Measurements from ENCODE around the gene RUSC1. TPM values are rescaled to one million over a fixed set of nuclear protein-coding genes. Genes with fewer than 3 reads are reported as not detected.

The RUSC1 gene
- total and polyA plus RNA-seq, 7 donors: 6.5 to 21.6 (median 10.3) TPM

DNA sequence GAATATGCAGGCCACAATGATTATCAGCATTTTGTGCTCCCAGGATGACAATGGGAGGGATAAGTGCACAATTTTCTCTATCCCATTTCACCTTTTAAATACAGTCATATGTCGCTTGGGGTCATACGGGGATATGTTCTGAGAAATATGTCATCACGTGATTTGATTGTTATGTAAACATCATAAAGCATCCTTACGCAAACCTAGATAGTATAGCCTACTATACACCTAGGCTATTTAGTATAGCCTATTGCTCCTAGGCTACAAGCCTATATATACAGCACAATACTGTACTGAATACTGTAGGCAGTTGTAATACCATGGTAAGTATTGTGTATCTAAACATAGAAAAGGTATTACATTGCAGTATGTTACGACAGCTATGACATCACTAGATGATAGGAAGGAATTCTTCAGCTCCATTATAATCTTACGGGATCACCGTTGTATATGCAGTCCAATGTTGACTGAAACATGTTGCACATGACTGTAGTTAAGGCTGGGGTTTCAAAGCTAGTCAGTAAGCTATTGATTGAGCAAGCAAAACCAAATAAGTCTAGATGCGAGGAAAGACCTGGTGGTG lies 18.9 kb downstream of the RUSC1 start:
- no peak for TF ChIP-seq CTCF (IDR thresholded peaks at IDR 0.05)
- 77 to 83% (median 79%) methylated on average over 8 of the region's 8 CpGs for WGBS, 3 donors
- H3K4me3 ChIP-seq: no peak overlapping the region
- no peak overlapping the region for H3K27ac ChIP-seq
- DNase-seq (no peak), ATAC-seq (peak in 2 of 4 donors; percentile 46 to 50)
- intact Hi-C loops (cut with DNase I): loop anchor here in 1 of 2 donors (10.0 kb wide), 1 partner anchor 335 kb away; no protein-coding TSS in a partner anchor
- no peaks in the 10 kb centered on the region for H3K27me3 ChIP-seq (ENCODE audit: insufficient read depth in 3 of 3, low read length in 2 of 3)
- H3K9me3 ChIP-seq: no peaks in the 10 kb centered on the region
- H3K4me1 ChIP-seq: no peaks in the 10 kb centered on the region
- peaks cover 26 to 99% of the 10 kb centered on the region in 2 donors for H3K36me3 ChIP-seq (ENCODE audit: insufficient read depth in 1 of 2, low read depth in 1 of 2)

DNA sequence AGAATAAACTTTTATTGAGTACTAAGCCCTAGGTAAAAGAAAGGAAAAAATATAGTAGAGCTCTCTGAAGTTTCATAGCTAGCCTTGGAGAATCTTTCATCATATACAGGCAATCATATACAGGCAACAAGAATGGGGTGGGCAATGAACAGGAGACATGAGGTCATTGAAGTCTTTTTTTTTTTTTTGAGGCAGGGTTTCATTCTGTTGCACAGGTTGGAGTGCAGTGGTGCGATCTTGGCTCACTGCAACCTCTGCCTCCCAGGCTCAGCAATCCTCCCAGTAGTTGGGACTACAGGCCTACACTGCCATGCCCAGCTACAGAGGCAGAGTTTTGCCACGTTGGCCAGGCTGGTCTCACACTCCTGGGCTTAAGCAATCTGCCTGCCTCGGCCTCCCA lies 22.1 kb downstream of the RUSC1 start:
- TF ChIP-seq CTCF (IDR thresholded peaks at IDR 0.05): no peak
- no peak overlapping the region for H3K27ac ChIP-seq
- ATAC-seq: no peak
- peaks cover 31 to 100% of the 10 kb centered on the region in 2 donors for H3K36me3 ChIP-seq (ENCODE audit: insufficient read depth in 1 of 2, low read depth in 1 of 2)
- no peaks in the 10 kb centered on the region for H3K27me3 ChIP-seq (ENCODE audit: insufficient read depth in 3 of 3, low read length in 2 of 3)
- intact Hi-C loops (cut with DNase I): loop anchor here in 1 of 2 donors (10.0 kb wide), 1 partner anchor 332 kb away; no protein-coding TSS in a partner anchor
- 86 to 98% (median 96%) methylated on average over 3 of the region's 3 CpGs for WGBS, 3 donors
- no peaks in the 10 kb centered on the region for H3K4me1 ChIP-seq
- no peak for DNase-seq
- H3K9me3 ChIP-seq: no peaks in the 10 kb centered on the region
- no peak overlapping the region for H3K4me3 ChIP-seq

DNA sequence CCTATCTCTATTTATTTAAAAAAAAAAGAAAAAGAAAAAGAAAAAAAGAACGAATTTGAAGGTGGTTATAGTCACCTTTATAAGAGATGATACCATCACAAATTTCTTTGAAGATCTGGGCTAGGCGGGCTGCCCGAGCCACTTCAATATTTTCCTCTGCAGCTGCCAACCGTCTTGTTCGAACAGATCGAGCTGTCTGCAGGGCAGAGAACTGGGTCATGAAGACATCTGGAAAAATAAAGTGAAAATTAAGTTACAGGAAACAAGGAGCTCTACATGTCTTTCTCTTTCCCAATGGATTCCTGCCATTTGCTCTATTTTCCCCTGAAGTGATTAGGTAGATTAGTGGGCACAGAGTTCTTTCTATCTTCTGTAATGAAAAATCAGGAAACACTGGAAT lies 31.9 kb downstream of the RUSC1 start:
- Histone ChIP-seq H3K4me3 (no peak overlapping the region), H3K4me1 (no peaks in the 10 kb centered on the region), H3K9me3 (no peaks in the 10 kb centered on the region), H3K27ac (no peak overlapping the region), H3K36me3 (ENCODE audit: insufficient read depth in 1 of 2, low read depth in 1 of 2) (peaks cover 18 to 98% of the 10 kb centered on the region in 2 donors), H3K27me3 (ENCODE audit: insufficient read depth in 3 of 3, low read length in 2 of 3) (no peaks in the 10 kb centered on the region)
- no peak for ATAC-seq
- intact Hi-C loops (cut with DNase I): loop anchor here in 1 of 2 donors (10.0 kb wide), 1 partner anchor 542 kb away; no protein-coding TSS in a partner anchor
- 87 to 90% (median 88%) methylated on average over 6 of the region's 6 CpGs for WGBS, 3 donors
- TF ChIP-seq CTCF (IDR thresholded peaks at IDR 0.05): no peak
- DNase-seq: no peak

GRCh38 chr1:155360051-155360450 lies 39.4 kb downstream of the RUSC1 start:
- intact Hi-C loops (cut with DNase I): no loop called here
- ATAC-seq (no peak), DNase-seq (no peak)
- H3K9me3 ChIP-seq: no peaks in the 10 kb centered on the region
- H3K27me3 ChIP-seq (ENCODE audit: insufficient read depth in 3 of 3, low read length in 2 of 3): no peaks in the 10 kb centered on the region
- WGBS, 3 donors: 87 to 93% (median 92%) methylated on average over 1 of the region's 1 CpG
- H3K27ac ChIP-seq: no peak overlapping the region
- no peak for TF ChIP-seq CTCF (IDR thresholded peaks at IDR 0.05)
- H3K36me3 ChIP-seq (ENCODE audit: insufficient read depth in 1 of 2, low read depth in 1 of 2): peaks cover 9 to 84% of the 10 kb centered on the region in 2 donors
- H3K4me3 ChIP-seq: no peak overlapping the region
- no peaks in the 10 kb centered on the region for H3K4me1 ChIP-seq

DNA sequence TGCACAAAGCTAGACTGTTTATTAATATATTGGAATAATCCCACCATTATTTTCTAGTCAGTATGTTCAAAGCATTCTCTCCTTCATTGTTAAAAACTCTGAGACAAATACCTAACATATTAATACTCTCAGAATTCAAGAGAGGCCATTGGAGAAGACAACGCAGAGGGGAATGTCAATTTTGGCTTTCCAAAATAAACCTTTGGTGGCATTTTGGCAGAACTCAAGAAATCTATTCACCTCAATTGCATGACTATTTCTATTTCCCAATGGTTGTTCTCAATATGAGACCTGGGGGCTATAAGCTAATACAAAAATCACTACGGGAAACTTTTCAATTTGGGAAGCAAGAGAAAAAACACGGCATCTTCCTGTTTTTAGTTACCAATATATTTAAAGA lies 58.5 kb downstream of the RUSC1 start:
- TF ChIP-seq CTCF (IDR thresholded peaks at IDR 0.05): no peak
- Histone ChIP-seq H3K9me3 (no peaks in the 10 kb centered on the region), H3K4me1 (no peaks in the 10 kb centered on the region), H3K27me3 (ENCODE audit: insufficient read depth in 3 of 3, low read length in 2 of 3) (no peaks in the 10 kb centered on the region), H3K4me3 (no peak overlapping the region), H3K36me3 (ENCODE audit: insufficient read depth in 1 of 2, low read depth in 1 of 2) (peaks cover 0 to 85% of the 10 kb centered on the region in 2 donors), H3K27ac (no peak overlapping the region)
- ATAC-seq (no peak), DNase-seq (no peak)
- WGBS, 3 donors: 52 to 57% (median 52%) methylated on average over 3 of the region's 3 CpGs
- intact Hi-C loops (cut with DNase I): no loop called here
